Nephron (organoid): ENCODE data around the gene MEF2A.
"Not testable (repeated sequence)": the region's sequence is repeated elsewhere in the genome, so short reads cannot be mapped to it uniquely, and the experiment has no call there.

Experiments
- H3K27ac Mint-ChIP-seq, 3 experiments: 2 replicates each; pipeline ENCODE4 v1.8.0; 2020; ENCODE audit warnings: mixed read lengths in 3 of 3, mild to moderate bottlenecking in 2 of 3, moderate library complexity in 1 of 3
- H3K27me3 Mint-ChIP-seq: 2 replicates; pipeline ENCODE4 v1.8.0; 2021; ENCODE audit warnings: low read depth, mild to moderate bottlenecking, moderate library complexity, mixed read lengths
- H3K36me3 Mint-ChIP-seq: 2 replicates; pipeline ENCODE4 v1.8.0; 2020; ENCODE audit warnings: low read depth, mixed read lengths
- H3K4me1 Mint-ChIP-seq: 2 replicates; pipeline ENCODE4 v1.8.0; 2020; ENCODE audit warnings: mixed read lengths
- H3K4me3 Mint-ChIP-seq, 3 experiments: 2 replicates each; pipeline ENCODE4 v1.8.0; 2020; ENCODE audit warnings: mild to moderate bottlenecking in 3 of 3, mixed read lengths in 3 of 3, moderate library complexity in 2 of 3
- H3K9me3 Mint-ChIP-seq: 2 replicates; pipeline ENCODE4 v1.8.0; 2020; ENCODE audit warnings: mixed read lengths
- CTCF ChIP-seq, 3 experiments: fragments of 200-600 bp; sonication (generic); IDR thresholded peaks; one replicate each; pipeline ENCODE4 v1.5.0; 2021; ENCODE audit warnings: antibody characterized with exemption in 3 of 3; ENCODE audit not compliant: unreplicated experiment in 3 of 3

Gene MEF2A

GRCh38 chr15:99733268-99734039 lies 167.7 kb downstream of the MEF2A start, which contains the start of gene LYSMD4:
LYSMD4 (minus strand) TSS chr15:99733437; CDS start chr15:99731999, 1,438 bp downstream.
- peaks cover 8% of the 10 kb centered on the region for H3K36me3 Mint-ChIP-seq
- H3K27me3 Mint-ChIP-seq: peaks cover 4% of the 10 kb centered on the region
- peak within 1 kb of the TSS; percentile 87 to 99 (median 94) for H3K27ac Mint-ChIP-seq

GRCh38 chr15:99734040-99734291 lies 168.2 kb downstream of the MEF2A start:
- H3K4me1 Mint-ChIP-seq: peaks cover 30% of the 10 kb centered on the region
- H3K9me3 Mint-ChIP-seq, H3K36me3 Mint-ChIP-seq, H3K27me3 Mint-ChIP-seq: not testable (repeated sequence)
- H3K27ac Mint-ChIP-seq: peak overlapping the region; percentile 57 to 99 (median 91)
- H3K4me3 Mint-ChIP-seq: peak overlapping the region; percentile 86 to 90 (median 89)

More at GRCh38 chr15:99733268-99734039, 167.7 kb downstream of the MEF2A start, which contains the start of gene LYSMD4:
- TF ChIP-seq CTCF (IDR thresholded peaks at IDR 0.05; ENCODE audit: unreplicated experiment in 3 of 3): no peak
- H3K4me1 Mint-ChIP-seq: peaks cover 35% of the 10 kb centered on the region
- H3K4me3 Mint-ChIP-seq: peak within 1 kb of the TSS; percentile 90 to 98 (median 97)
- no peaks in the 10 kb centered on the region for H3K9me3 Mint-ChIP-seq

- Mint-ChIP-seq H3K4me3 (peak overlapping the region; percentile 64 to 82 (median 77)), H3K4me1 (peaks cover 26% of the 10 kb centered on the region), H3K27me3 (peaks cover 9% of the 10 kb centered on the region), H3K27ac (peak overlapping the region; percentile 48 to 65 (median 63)), H3K9me3 (no peaks in the 10 kb centered on the region), H3K36me3 (peaks cover 7% of the 10 kb centered on the region)
- no peak for TF ChIP-seq CTCF (IDR thresholded peaks at IDR 0.05; ENCODE audit: unreplicated experiment in 3 of 3)
These were observed 168.8 kb downstream of the MEF2A start for GRCh38 chr15:99734575-99734974.

GRCh38 chr15:99735868-99736267 lies 170.1 kb downstream of the MEF2A start:
- peak overlapping the region in 1 of 3 experiments; percentile 65 for H3K27ac Mint-ChIP-seq

GRCh38 chr15:99736702-99737101 lies 170.9 kb downstream of the MEF2A start:
- H3K27me3 Mint-ChIP-seq: peaks cover 9% of the 10 kb centered on the region
- no peak overlapping the region for H3K4me3 Mint-ChIP-seq
- TF ChIP-seq CTCF (IDR thresholded peaks at IDR 0.05; ENCODE audit: unreplicated experiment in 3 of 3): no peak
- H3K36me3 Mint-ChIP-seq: no peaks in the 10 kb centered on the region
- no peaks in the 10 kb centered on the region for H3K9me3 Mint-ChIP-seq
- peaks cover 7% of the 10 kb centered on the region for H3K4me1 Mint-ChIP-seq
- H3K27ac Mint-ChIP-seq: no peak overlapping the region

More at GRCh38 chr15:99735868-99736267, 170.1 kb downstream of the MEF2A start:
- no peaks in the 10 kb centered on the region for H3K36me3 Mint-ChIP-seq
- peaks cover 9% of the 10 kb centered on the region for H3K27me3 Mint-ChIP-seq
- no peaks in the 10 kb centered on the region for H3K9me3 Mint-ChIP-seq
- peak overlapping the region in 2 of 3 experiments; percentile 77 to 82 for H3K4me3 Mint-ChIP-seq
- H3K4me1 Mint-ChIP-seq: peaks cover 14% of the 10 kb centered on the region
- TF ChIP-seq CTCF (IDR thresholded peaks at IDR 0.05; ENCODE audit: unreplicated experiment in 3 of 3): no peak

- Mint-ChIP-seq H3K27me3 (peaks cover 9% of the 10 kb centered on the region), H3K4me3 (no peak overlapping the region), H3K4me1 (no peaks in the 10 kb centered on the region), H3K36me3 (no peaks in the 10 kb centered on the region), H3K27ac (no peak overlapping the region), H3K9me3 (no peaks in the 10 kb centered on the region)
- TF ChIP-seq CTCF (IDR thresholded peaks at IDR 0.05; ENCODE audit: unreplicated experiment in 3 of 3): no peak
These were observed 172.4 kb downstream of the MEF2A start for GRCh38 chr15:99738021-99738847.
